ENCODE data around the gene ABTB1. TPM values are rescaled to one million over a fixed set of nuclear protein-coding genes. Genes with fewer than 3 reads are reported as not detected.

Gene ABTB1
- total and polyA plus RNA-seq, 8 donors: 22.0 to 113 (median 43.7) TPM

DNA sequence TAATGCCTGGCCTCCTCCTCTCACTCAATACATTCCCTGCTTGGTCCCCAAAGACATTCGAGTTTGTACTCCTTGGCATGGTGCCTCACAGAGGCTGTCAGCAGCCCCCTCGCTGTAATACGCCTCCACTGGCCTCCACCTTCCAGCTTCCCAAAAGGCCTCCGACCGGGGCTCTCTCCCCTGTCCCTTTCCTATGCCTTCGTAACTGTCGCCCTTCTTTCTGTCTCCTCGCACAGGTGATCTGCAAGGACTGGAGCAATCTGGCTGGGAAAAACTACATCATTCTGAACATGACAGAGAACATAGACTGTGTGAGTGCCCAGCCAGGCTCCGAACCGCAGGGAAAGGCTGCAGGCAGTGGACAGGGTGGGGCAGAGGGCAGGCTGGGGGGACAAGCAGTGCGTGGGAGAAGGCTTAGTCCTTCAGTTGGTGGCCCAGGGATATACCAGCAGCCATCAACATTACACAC, 10.7 kb upstream of the ABTB1 start:
- Histone ChIP-seq H3K36me3 (peaks cover 0 to 5% (median 0%) of the 10 kb centered on the region in 4 donors), H3K27ac (no peak overlapping the region), H3K27me3 (no peaks in the 10 kb centered on the region), H3K9me3 (no peaks in the 10 kb centered on the region), H3K4me3 (no peak overlapping the region), H3K4me1 (no peaks in the 10 kb centered on the region)
- no peak for DNase-seq
- intact Hi-C loops (cut with DNase I; ENCODE audit: low total_unique reads): no loop called here
- TF ChIP-seq POLR2A (IDR thresholded peaks at IDR 0.05) (no peak), POLR2AphosphoS5 (IDR thresholded peaks at IDR 0.05) (no peak), EP300 (IDR thresholded peaks at IDR 0.05) (no peak), CTCF (IDR thresholded peaks at IDR 0.05) (no peak)
- WGBS, 5 donors: 90 to 92% (median 90%) methylated on average over 11 of the region's 11 CpGs

GRCh38 chr3:127663151-127663550, 9.6 kb upstream of the ABTB1 start:
- intact Hi-C loops (cut with DNase I; ENCODE audit: low total_unique reads): no loop called here
- no peak overlapping the region for H3K27ac ChIP-seq
- no peak for DNase-seq
- no peaks in the 10 kb centered on the region for H3K4me1 ChIP-seq
- no peaks in the 10 kb centered on the region for H3K27me3 ChIP-seq
- peaks cover 0 to 5% (median 0%) of the 10 kb centered on the region in 4 donors for H3K36me3 ChIP-seq
- H3K9me3 ChIP-seq: no peaks in the 10 kb centered on the region
- TF ChIP-seq CTCF (IDR thresholded peaks at IDR 0.05): no peak
- no peak for TF ChIP-seq EP300 (IDR thresholded peaks at IDR 0.05)
- no peak for TF ChIP-seq POLR2AphosphoS5 (IDR thresholded peaks at IDR 0.05)
- TF ChIP-seq POLR2A (IDR thresholded peaks at IDR 0.05): no peak
- H3K4me3 ChIP-seq: no peak overlapping the region
- 87 to 91% (median 90%) methylated on average over 5 of the region's 5 CpGs for WGBS, 5 donors

- Histone ChIP-seq H3K9me3 (no peaks in the 10 kb centered on the region), H3K4me3 (no peak overlapping the region), H3K4me1 (no peaks in the 10 kb centered on the region), H3K36me3 (peaks cover 0 to 5% (median 0%) of the 10 kb centered on the region in 4 donors), H3K27ac (no peak overlapping the region), H3K27me3 (no peaks in the 10 kb centered on the region)
- no peak for DNase-seq
- no peak for TF ChIP-seq EP300 (IDR thresholded peaks at IDR 0.05)
- no peak for TF ChIP-seq CTCF (IDR thresholded peaks at IDR 0.05)
- TF ChIP-seq POLR2AphosphoS5 (IDR thresholded peaks at IDR 0.05): no peak
- no peak for TF ChIP-seq POLR2A (IDR thresholded peaks at IDR 0.05)
- intact Hi-C loops (cut with DNase I; ENCODE audit: low total_unique reads): no loop called here
- WGBS, 5 donors: 75 to 87% (median 86%) methylated on average over 2 of the region's 2 CpGs
These were observed 7.6 kb upstream of the ABTB1 start for GRCh38 chr3:127665165-127665564.

- DNase-seq: no peak
- no peak overlapping the region for H3K4me3 ChIP-seq
- intact Hi-C loops (cut with DNase I; ENCODE audit: low total_unique reads): no loop called here
- H3K27ac ChIP-seq: no peak overlapping the region
- no peaks in the 10 kb centered on the region for H3K4me1 ChIP-seq
- WGBS, 5 donors: 90 to 98% (median 95%) methylated on average over 3 of the region's 3 CpGs
- no peaks in the 10 kb centered on the region for H3K27me3 ChIP-seq
- H3K9me3 ChIP-seq: no peaks in the 10 kb centered on the region
- TF ChIP-seq POLR2A (IDR thresholded peaks at IDR 0.05) (no peak), CTCF (IDR thresholded peaks at IDR 0.05) (no peak), POLR2AphosphoS5 (IDR thresholded peaks at IDR 0.05) (no peak), EP300 (IDR thresholded peaks at IDR 0.05) (no peak)
- peaks cover 0 to 5% (median 0%) of the 10 kb centered on the region in 4 donors for H3K36me3 ChIP-seq
These were observed 7.2 kb upstream of the ABTB1 start for GRCh38 chr3:127665586-127665985.

All from stomach (tissue), 9 donors.